ENCODE measurements around the gene TSSK6.

The TSSK6 gene

GRCh38 chr19:19524053-19524452 lies 8.7 kb upstream of the TSSK6 start:
- CTCF ChIA-PET, result no interaction called here
- DNase-seq (ENCODE audit: extremely low spot score), result no peak
- POLR2A ChIA-PET, result no interaction called here
- no peak for TF ChIP-seq ZNF384 (IDR thresholded peaks at IDR 0.05)
- TF ChIP-seq FOXA1 (IDR thresholded peaks at IDR 0.05), result no peak
- no peak for TF ChIP-seq FOXK2 (IDR thresholded peaks at IDR 0.05)
- TF ChIP-seq CTBP1 (IDR thresholded peaks at IDR 0.05; ENCODE audit: borderline replicate concordance), result no peak
- TF ChIP-seq LEF1 (IDR thresholded peaks at IDR 0.05; ENCODE audit: borderline replicate concordance), result no peak
- TF ChIP-seq SP1 (IDR thresholded peaks at IDR 0.05), result no peak
- no peak for TF ChIP-seq NFRKB (IDR thresholded peaks at IDR 0.05)
- TF ChIP-seq ELF4 (IDR thresholded peaks at IDR 0.05), result no peak
- no peak for TF ChIP-seq TARDBP (IDR thresholded peaks at IDR 0.05)
- TF ChIP-seq ARNT (IDR thresholded peaks at IDR 0.05), result no peak
- no peak for TF ChIP-seq BHLHE40 (IDR thresholded peaks at IDR 0.05; ENCODE audit: borderline replicate concordance)

- POLR2A ChIA-PET, result no interaction called here
- TF ChIP-seq HDGF (IDR thresholded peaks at IDR 0.05; ENCODE audit: borderline replicate concordance) (no peak), SP1 (IDR thresholded peaks at IDR 0.05) (no peak), ARNT (IDR thresholded peaks at IDR 0.05) (no peak), SUZ12 (IDR thresholded peaks at IDR 0.05) (no peak)
- CTCF ChIA-PET, result no interaction called here
- DNase-seq (ENCODE audit: extremely low spot score), result no peak
Measured at GRCh38 chr19:19523177-19523576, 7.8 kb upstream of the TSSK6 start.

GRCh38 chr19:19520989-19521388 lies 5.6 kb upstream of the TSSK6 start:
- ChIA-PET POLR2A (no interaction called here), CTCF (no interaction called here)
- no peak for DNase-seq (ENCODE audit: extremely low spot score)
- TF ChIP-seq ELF4 (IDR thresholded peaks at IDR 0.05) (no peak), FOXM1 (IDR thresholded peaks at IDR 0.05; ENCODE audit: borderline replicate concordance) (no peak), BHLHE40 (IDR thresholded peaks at IDR 0.05; ENCODE audit: borderline replicate concordance) (no peak), PKNOX1 (IDR thresholded peaks at IDR 0.05) (no peak), SUZ12 (IDR thresholded peaks at IDR 0.05) (no peak), L3MBTL2 (conservative IDR thresholded peaks at IDR 0.05) (no peak), FOXK2 (IDR thresholded peaks at IDR 0.05) (no peak), ZNF384 (IDR thresholded peaks at IDR 0.05) (no peak), ARNT (IDR thresholded peaks at IDR 0.05) (no peak)

- ChIA-PET CTCF (no interaction called here), POLR2A (interaction anchor here (2.3 kb wide), 1 partner anchor 13 kb away, joined by 6 read pairs; no protein-coding TSS in a partner anchor)
- TF ChIP-seq SUZ12 (IDR thresholded peaks at IDR 0.05), result no peak
- TF ChIP-seq LEF1 (IDR thresholded peaks at IDR 0.05; ENCODE audit: borderline replicate concordance), result no peak
- no peak for TF ChIP-seq TARDBP (IDR thresholded peaks at IDR 0.05)
- TF ChIP-seq CTBP1 (IDR thresholded peaks at IDR 0.05; ENCODE audit: borderline replicate concordance), result no peak
- no peak for TF ChIP-seq ARNT (IDR thresholded peaks at IDR 0.05)
- no peak for TF ChIP-seq FOXM1 (IDR thresholded peaks at IDR 0.05; ENCODE audit: borderline replicate concordance)
- TF ChIP-seq SP1 (IDR thresholded peaks at IDR 0.05), result no peak
- TF ChIP-seq ELF4 (IDR thresholded peaks at IDR 0.05), result no peak
- no peak for TF ChIP-seq NFRKB (IDR thresholded peaks at IDR 0.05)
- no peak for TF ChIP-seq L3MBTL2 (conservative IDR thresholded peaks at IDR 0.05)
- no peak for TF ChIP-seq BHLHE40 (IDR thresholded peaks at IDR 0.05; ENCODE audit: borderline replicate concordance)
- no peak for TF ChIP-seq PKNOX1 (IDR thresholded peaks at IDR 0.05)
- TF ChIP-seq HDGF (IDR thresholded peaks at IDR 0.05; ENCODE audit: borderline replicate concordance), result no peak
- TF ChIP-seq FOXK2 (IDR thresholded peaks at IDR 0.05), result no peak
- TF ChIP-seq ZNF384 (IDR thresholded peaks at IDR 0.05), result no peak
- no peak for TF ChIP-seq FOXA1 (IDR thresholded peaks at IDR 0.05)
- DNase-seq (ENCODE audit: extremely low spot score), result no peak
Measured at GRCh38 chr19:19517235-19517619, 1.9 kb upstream of the TSSK6 start.

GRCh38 chr19:19515642-19516519 lies 533 bp upstream of the TSSK6 start, which contains the start of gene NDUFA13:
Gene NDUFA13, plus strand, starts transcription at chr19:19516225. Its CDS starts 14 bp downstream, at chr19:19516239.
- CTCF ChIA-PET, result no interaction called here
- POLR2A ChIA-PET, result interaction anchor here (0.7 to 2.3 kb wide), 12 partner anchors 9 to 346 kb away, joined by 3 to 7 read pairs (median 4); partner anchors contain the start of genes GATAD2A and MEF2B
- TF ChIP-seq LEF1 (IDR thresholded peaks at IDR 0.05; ENCODE audit: borderline replicate concordance), result no peak
- no peak for TF ChIP-seq BHLHE40 (IDR thresholded peaks at IDR 0.05; ENCODE audit: borderline replicate concordance)
- TF ChIP-seq HDGF (IDR thresholded peaks at IDR 0.05; ENCODE audit: borderline replicate concordance), result no peak
- no peak for TF ChIP-seq SUZ12 (IDR thresholded peaks at IDR 0.05)
- peak; percentile 99 for TF ChIP-seq ELF4 (IDR thresholded peaks at IDR 0.05)
- peak; percentile 46; the same call in 1 of the 2 replicates for TF ChIP-seq NFRKB (IDR thresholded peaks at IDR 0.05)
- no peak for TF ChIP-seq FOXK2 (IDR thresholded peaks at IDR 0.05)
- no peak for TF ChIP-seq CTBP1 (IDR thresholded peaks at IDR 0.05; ENCODE audit: borderline replicate concordance)
- TF ChIP-seq L3MBTL2 (conservative IDR thresholded peaks at IDR 0.05), result peak; percentile 74
- no peak for TF ChIP-seq PKNOX1 (IDR thresholded peaks at IDR 0.05)
- TF ChIP-seq SP1 (IDR thresholded peaks at IDR 0.05), result no peak
- no peak for TF ChIP-seq ARNT (IDR thresholded peaks at IDR 0.05)
- no peak; the same call in 1 of the 2 replicates for TF ChIP-seq FOXM1 (IDR thresholded peaks at IDR 0.05; ENCODE audit: borderline replicate concordance)
- no peak for TF ChIP-seq FOXA1 (IDR thresholded peaks at IDR 0.05)
- no peak for TF ChIP-seq ZNF384 (IDR thresholded peaks at IDR 0.05)
- TF ChIP-seq TARDBP (IDR thresholded peaks at IDR 0.05), result no peak
- DNase-seq (ENCODE audit: extremely low spot score), result peak; percentile 94

- ChIA-PET CTCF (no interaction called here), POLR2A (interaction anchor here (0.6 to 1.3 kb wide), 2 partner anchors 9 to 70 kb away, joined by 3 to 5 read pairs; no protein-coding TSS in a partner anchor)
- TF ChIP-seq SUZ12 (IDR thresholded peaks at IDR 0.05) (no peak), HDGF (IDR thresholded peaks at IDR 0.05; ENCODE audit: borderline replicate concordance) (no peak), LEF1 (IDR thresholded peaks at IDR 0.05; ENCODE audit: borderline replicate concordance) (no peak), CTBP1 (IDR thresholded peaks at IDR 0.05; ENCODE audit: borderline replicate concordance) (no peak), NFRKB (IDR thresholded peaks at IDR 0.05) (no peak), FOXA1 (IDR thresholded peaks at IDR 0.05) (no peak), L3MBTL2 (conservative IDR thresholded peaks at IDR 0.05) (no peak), ELF4 (IDR thresholded peaks at IDR 0.05) (no peak), TARDBP (IDR thresholded peaks at IDR 0.05) (no peak), ZNF384 (IDR thresholded peaks at IDR 0.05) (no peak), PKNOX1 (IDR thresholded peaks at IDR 0.05) (no peak)
- DNase-seq (ENCODE audit: extremely low spot score), result no peak
Measured at GRCh38 chr19:19514215-19514657, 1.1 kb downstream of the TSSK6 start.

Measured in HEK293T (cell line).